NCI-H187 treated with DMSO at 0.1 percent for 48 hours (cell line): ENCODE data around the gene DHRS7.

Experiments used
- DNase-seq: peaks from one replicate; lab custom pipeline; 2025; lab: John Stamatoyannopoulos, UW

DHRS7 gene

GRCh38 chr14:60184905-60185555 lies 19.8 kb upstream of the DHRS7 start:
- no peak for DNase-seq

GRCh38 chr14:60184146-60184904 lies 19.1 kb upstream of the DHRS7 start:
- peak; percentile 36 for DNase-seq

GRCh38 chr14:60183741-60184140 lies 18.5 kb upstream of the DHRS7 start:
- no peak for DNase-seq

- DNase-seq, result no peak
Observed at GRCh38 chr14:60183138-60183537, 17.9 kb upstream of the DHRS7 start.

- DNase-seq, result no peak
Observed at GRCh38 chr14:60179431-60179869, 14.3 kb upstream of the DHRS7 start.

GRCh38 chr14:60178820-60179219 lies 13.6 kb upstream of the DHRS7 start:
- DNase-seq, result no peak

GRCh38 chr14:60178164-60178563 lies 13.0 kb upstream of the DHRS7 start:
- DNase-seq, result no peak

GRCh38 chr14:60175255-60175902 lies 10.2 kb upstream of the DHRS7 start:
- DNase-seq, result no peak

- DNase-seq, result no peak
Observed at GRCh38 chr14:60174352-60175254, 9.4 kb upstream of the DHRS7 start.

- DNase-seq, result no peak
Observed at GRCh38 chr14:60171690-60172089, 6.5 kb upstream of the DHRS7 start.

GRCh38 chr14:60170948-60171347 lies 5.8 kb upstream of the DHRS7 start:
- DNase-seq, result no peak

GRCh38 chr14:60169722-60170121 lies 4.5 kb upstream of the DHRS7 start:
- DNase-seq, result no peak

- DNase-seq, result no peak
Observed at GRCh38 chr14:60166142-60166541, 944 bp upstream of the DHRS7 start.

GRCh38 chr14:60165547-60165876 lies 314 bp upstream of the DHRS7 start:
- no peak for DNase-seq

- no peak for DNase-seq
Observed at GRCh38 chr14:60164404-60164711, 840 bp downstream of the DHRS7 start.

- no peak for DNase-seq
Observed at GRCh38 chr14:60163693-60164092, 1.5 kb downstream of the DHRS7 start.

GRCh38 chr14:60161196-60162107 lies 3.7 kb downstream of the DHRS7 start:
- peak; percentile 84 for DNase-seq

- no peak for DNase-seq
Observed at GRCh38 chr14:60160422-60160821, 4.8 kb downstream of the DHRS7 start.

- DNase-seq, result no peak
Observed at GRCh38 chr14:60154671-60155070, 10.5 kb downstream of the DHRS7 start.

- DNase-seq, result no peak
Observed at GRCh38 chr14:60153991-60154390, 11.2 kb downstream of the DHRS7 start.

- no peak for DNase-seq
Observed at GRCh38 chr14:60151715-60152114, 13.5 kb downstream of the DHRS7 start.
